K562 (cell line): ENCODE measurements around the gene TARS2. TPM values are rescaled to one million over a fixed set of nuclear protein-coding genes. Genes with fewer than 3 reads are reported as not detected.

ENCODE experiments used
- CXXC5 ChIP-seq: fragments of 250-450 bp; sonication (Bioruptor Pico); IDR thresholded peaks from 2 replicates; pipeline ENCODE4 v1.8.0; 2022; ENCODE audit warnings: inconsistent platforms, mild to moderate bottlenecking, moderate library complexity
- NFIC ChIP-seq: fragments of 450-650 bp; IDR thresholded peaks from 2 replicates; pipeline ENCODE4 v1.6.1; 2017; ENCODE audit warnings: mild to moderate bottlenecking, inconsistent platforms
- SETDB1 ChIP-seq: IDR thresholded peaks from one replicate; pipeline ENCODE4 v1.6.1; 2012; ENCODE audit warnings: low read length, control low read depth, inconsistent platforms
- SLC30A9 ChIP-seq: fragments of 250-450 bp; sonication (Bioruptor Pico); IDR thresholded peaks from 2 replicates; pipeline ENCODE4 v1.8.0; 2022; ENCODE audit warnings: mild to moderate bottlenecking, moderate library complexity
- SP1 ChIP-seq: sonication (generic); formaldehyde crosslinking; IDR thresholded peaks from 2 replicates; pipeline ENCODE4 v1.8.1; 2022; ENCODE audit warnings: mild to moderate bottlenecking, missing genetic modification reagents
- U2AF1 ChIP-seq: fragments of 200-400 bp; formaldehyde crosslinking; optimal IDR thresholded peaks from 2 replicates; pipeline ENCODE3; 2017; ENCODE audit warnings: mild to moderate bottlenecking, low read depth, low read length, moderate library complexity
- ZEB2 ChIP-seq: fragments of 450-650 bp; IDR thresholded peaks from 2 replicates; pipeline ENCODE4 v1.6.1; 2016
- polyA plus RNA-seq, 8 experiments: library from polyadenylated mRNA; depleted of rRNA in 4 of 8; stranded (reverse) in 5 of 8; unstranded in 3 of 8; fragments of >200 nt; fragmentation: Nextera tagmentation in 2 of 8; fragmentation: Illumina TruSeq in 1 of 8; extraction: Ambion mirVana in 2 of 8; extraction: Trizol in 1 of 8; gene quantifications; 2 replicates each; pipeline versions ENCODE4 v1.2.1 to v1.2.3, GENCODE V29; 2011 to 2014; ENCODE audit warnings: inconsistent platforms in 1 of 8, missing spikeins in 1 of 8
- total RNA-seq, 7 experiments: library from RNA; depleted of rRNA in 6 of 7; stranded (reverse); fragments of >200 nt in 6 of 7; fragmentation: Illumina TruSeq in 2 of 7; extraction: Trizol in 2 of 7; gene quantifications; 2 replicates each; pipeline versions ENCODE4 v1.2.1 to v1.2.3, GENCODE V29; 2011 to 2021; ENCODE audit warnings: low replicate concordance in 1 of 7
- TF ChIP-seq, protein P1 (sequence below): fragments of 250-450 bp; sonication (Bioruptor Pico); IDR thresholded peaks from 2 replicates; pipeline ENCODE4 v1.8.0; 2022; ENCODE audit warnings: moderate library complexity, mild to moderate bottlenecking, inconsistent platforms
- TF ChIP-seq, protein P2 (sequence below): IDR thresholded peaks from 2 replicates; pipeline ENCODE4 v1.6.1; 2014; ENCODE audit warnings: antibody characterized with exemption
- TF ChIP-seq, protein P3 (sequence below): fragments of 150-350 bp; conservative IDR thresholded peaks from 2 replicates; pipeline ENCODE4 v1.6.1; 2014; ENCODE audit warnings: low read length
- TF ChIP-seq, protein P4 (sequence below): fragments of 250-450 bp; sonication (Bioruptor Pico); IDR thresholded peaks from 2 replicates; pipeline ENCODE4 v1.5.1; 2021; ENCODE audit warnings: mild to moderate bottlenecking
- TF ChIP-seq, protein P5 (sequence below), 2 experiments: fragments of 450-650 bp; IDR thresholded peaks; 2 replicates each; pipeline ENCODE4 v1.6.1; 2016; ENCODE audit warnings: mild to moderate bottlenecking in 2 of 2, borderline replicate concordance in 1 of 2, low read depth in 1 of 2, moderate library complexity in 1 of 2

The TARS2 gene
- total and polyA plus RNA-seq, 9 of the 15 experiments (the other 6 are each of a cell fraction or from before 2014, with no cell fraction given), result 17.0 to 64.2 (median 39.4) TPM

DNA sequence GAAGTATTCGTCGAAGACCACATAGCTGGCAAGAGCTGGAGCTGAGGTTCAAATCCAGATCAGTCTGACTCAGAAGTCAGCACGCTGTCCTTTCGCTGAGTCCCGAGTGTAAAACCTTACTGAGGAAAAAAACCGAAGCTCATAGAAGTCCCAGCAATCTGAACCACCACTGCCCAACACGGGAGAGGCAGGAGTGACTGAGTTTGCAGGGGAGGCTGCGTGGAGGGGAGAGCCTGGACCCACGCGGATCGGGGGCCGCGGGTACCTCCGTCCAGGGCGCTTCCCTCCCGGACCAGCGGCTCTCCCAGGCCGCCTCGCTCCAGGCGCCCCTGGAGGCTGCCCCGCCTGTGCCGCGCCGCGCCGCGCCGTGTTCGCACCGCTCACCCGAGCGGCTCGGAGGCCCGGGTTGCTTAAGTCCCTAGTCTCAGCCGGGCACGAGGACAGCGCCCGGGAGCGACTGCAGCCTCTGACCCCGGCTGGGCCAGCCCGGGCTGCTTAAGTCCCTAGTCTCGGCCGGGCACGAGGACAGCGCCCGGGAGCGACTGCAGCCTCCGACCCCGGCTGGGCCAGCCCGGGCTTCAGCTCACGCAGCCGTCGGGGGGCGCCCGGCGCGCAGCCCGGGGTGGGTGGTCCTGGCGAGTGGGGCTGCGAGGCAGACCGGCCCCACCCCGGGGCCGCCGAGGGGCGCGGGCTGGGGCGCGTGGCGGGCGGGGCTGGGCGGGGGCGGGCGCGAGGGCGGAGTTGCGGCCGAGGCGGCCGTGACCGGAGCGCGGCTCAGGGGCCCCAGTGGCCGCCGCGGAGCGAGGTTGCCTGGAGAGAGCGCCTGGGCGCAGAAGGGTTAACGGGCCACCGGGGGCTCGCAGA lies 61.6 kb downstream of the TARS2 start, which contains the start of gene ADAMTSL4 (continued):
- TF ChIP-seq, protein P1, sequence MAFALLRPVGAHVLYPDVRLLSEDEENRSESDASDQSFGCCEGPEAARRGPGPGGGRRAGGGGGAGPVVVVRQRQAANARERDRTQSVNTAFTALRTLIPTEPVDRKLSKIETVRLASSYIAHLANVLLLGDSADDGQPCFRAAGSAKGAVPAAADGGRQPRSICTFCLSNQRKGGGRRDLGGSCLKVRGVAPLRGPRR, result no peak
- TF ChIP-seq SLC30A9 (CRISPR knock-in tag) (no peak), SP1 (peak; percentile 16; the same call in 1 of the 2 replicates), NFIC (0 out of 2 replicates have a peak, but pooled peaks have one; percentile 8), SETDB1 (no peak), CXXC5 (CRISPR knock-in tag) (peak; percentile 85), ZEB2 (no peak), U2AF1 (peak; percentile 68)
- TF ChIP-seq, protein P2, sequence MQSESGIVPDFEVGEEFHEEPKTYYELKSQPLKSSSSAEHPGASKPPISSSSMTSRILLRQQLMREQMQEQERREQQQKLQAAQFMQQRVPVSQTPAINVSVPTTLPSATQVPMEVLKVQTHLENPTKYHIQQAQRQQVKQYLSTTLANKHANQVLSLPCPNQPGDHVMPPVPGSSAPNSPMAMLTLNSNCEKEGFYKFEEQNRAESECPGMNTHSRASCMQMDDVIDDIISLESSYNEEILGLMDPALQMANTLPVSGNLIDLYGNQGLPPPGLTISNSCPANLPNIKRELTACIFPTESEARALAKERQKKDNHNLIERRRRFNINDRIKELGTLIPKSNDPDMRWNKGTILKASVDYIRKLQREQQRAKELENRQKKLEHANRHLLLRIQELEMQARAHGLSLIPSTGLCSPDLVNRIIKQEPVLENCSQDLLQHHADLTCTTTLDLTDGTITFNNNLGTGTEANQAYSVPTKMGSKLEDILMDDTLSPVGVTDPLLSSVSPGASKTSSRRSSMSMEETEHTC, result no peak
- TF ChIP-seq, protein P3, sequence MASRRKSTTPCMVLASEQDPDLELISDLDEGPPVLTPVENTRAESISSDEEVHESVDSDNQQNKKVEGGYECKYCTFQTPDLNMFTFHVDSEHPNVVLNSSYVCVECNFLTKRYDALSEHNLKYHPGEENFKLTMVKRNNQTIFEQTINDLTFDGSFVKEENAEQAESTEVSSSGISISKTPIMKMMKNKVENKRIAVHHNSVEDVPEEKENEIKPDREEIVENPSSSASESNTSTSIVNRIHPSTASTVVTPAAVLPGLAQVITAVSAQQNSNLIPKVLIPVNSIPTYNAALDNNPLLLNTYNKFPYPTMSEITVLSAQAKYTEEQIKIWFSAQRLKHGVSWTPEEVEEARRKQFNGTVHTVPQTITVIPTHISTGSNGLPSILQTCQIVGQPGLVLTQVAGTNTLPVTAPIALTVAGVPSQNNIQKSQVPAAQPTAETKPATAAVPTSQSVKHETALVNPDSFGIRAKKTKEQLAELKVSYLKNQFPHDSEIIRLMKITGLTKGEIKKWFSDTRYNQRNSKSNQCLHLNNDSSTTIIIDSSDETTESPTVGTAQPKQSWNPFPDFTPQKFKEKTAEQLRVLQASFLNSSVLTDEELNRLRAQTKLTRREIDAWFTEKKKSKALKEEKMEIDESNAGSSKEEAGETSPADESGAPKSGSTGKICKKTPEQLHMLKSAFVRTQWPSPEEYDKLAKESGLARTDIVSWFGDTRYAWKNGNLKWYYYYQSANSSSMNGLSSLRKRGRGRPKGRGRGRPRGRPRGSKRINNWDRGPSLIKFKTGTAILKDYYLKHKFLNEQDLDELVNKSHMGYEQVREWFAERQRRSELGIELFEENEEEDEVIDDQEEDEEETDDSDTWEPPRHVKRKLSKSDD, result no peak
- TF ChIP-seq, protein P4, sequence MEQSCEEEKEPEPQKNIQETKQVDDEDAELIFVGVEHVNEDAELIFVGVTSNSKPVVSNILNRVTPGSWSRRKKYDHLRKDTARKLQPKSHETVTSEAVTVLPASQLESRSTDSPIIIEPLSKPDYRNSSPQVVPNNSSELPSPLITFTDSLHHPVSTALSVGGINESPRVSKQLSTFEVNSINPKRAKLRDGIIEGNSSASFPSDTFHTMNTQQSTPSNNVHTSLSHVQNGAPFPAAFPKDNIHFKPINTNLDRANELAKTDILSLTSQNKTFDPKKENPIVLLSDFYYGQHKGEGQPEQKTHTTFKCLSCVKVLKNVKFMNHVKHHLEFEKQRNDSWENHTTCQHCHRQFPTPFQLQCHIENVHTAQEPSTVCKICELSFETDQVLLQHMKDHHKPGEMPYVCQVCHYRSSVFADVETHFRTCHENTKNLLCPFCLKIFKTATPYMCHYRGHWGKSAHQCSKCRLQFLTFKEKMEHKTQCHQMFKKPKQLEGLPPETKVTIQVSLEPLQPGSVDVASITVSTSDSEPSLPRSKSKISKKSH (CRISPR knock-in tag), result no peak
- TF ChIP-seq, protein P5, sequence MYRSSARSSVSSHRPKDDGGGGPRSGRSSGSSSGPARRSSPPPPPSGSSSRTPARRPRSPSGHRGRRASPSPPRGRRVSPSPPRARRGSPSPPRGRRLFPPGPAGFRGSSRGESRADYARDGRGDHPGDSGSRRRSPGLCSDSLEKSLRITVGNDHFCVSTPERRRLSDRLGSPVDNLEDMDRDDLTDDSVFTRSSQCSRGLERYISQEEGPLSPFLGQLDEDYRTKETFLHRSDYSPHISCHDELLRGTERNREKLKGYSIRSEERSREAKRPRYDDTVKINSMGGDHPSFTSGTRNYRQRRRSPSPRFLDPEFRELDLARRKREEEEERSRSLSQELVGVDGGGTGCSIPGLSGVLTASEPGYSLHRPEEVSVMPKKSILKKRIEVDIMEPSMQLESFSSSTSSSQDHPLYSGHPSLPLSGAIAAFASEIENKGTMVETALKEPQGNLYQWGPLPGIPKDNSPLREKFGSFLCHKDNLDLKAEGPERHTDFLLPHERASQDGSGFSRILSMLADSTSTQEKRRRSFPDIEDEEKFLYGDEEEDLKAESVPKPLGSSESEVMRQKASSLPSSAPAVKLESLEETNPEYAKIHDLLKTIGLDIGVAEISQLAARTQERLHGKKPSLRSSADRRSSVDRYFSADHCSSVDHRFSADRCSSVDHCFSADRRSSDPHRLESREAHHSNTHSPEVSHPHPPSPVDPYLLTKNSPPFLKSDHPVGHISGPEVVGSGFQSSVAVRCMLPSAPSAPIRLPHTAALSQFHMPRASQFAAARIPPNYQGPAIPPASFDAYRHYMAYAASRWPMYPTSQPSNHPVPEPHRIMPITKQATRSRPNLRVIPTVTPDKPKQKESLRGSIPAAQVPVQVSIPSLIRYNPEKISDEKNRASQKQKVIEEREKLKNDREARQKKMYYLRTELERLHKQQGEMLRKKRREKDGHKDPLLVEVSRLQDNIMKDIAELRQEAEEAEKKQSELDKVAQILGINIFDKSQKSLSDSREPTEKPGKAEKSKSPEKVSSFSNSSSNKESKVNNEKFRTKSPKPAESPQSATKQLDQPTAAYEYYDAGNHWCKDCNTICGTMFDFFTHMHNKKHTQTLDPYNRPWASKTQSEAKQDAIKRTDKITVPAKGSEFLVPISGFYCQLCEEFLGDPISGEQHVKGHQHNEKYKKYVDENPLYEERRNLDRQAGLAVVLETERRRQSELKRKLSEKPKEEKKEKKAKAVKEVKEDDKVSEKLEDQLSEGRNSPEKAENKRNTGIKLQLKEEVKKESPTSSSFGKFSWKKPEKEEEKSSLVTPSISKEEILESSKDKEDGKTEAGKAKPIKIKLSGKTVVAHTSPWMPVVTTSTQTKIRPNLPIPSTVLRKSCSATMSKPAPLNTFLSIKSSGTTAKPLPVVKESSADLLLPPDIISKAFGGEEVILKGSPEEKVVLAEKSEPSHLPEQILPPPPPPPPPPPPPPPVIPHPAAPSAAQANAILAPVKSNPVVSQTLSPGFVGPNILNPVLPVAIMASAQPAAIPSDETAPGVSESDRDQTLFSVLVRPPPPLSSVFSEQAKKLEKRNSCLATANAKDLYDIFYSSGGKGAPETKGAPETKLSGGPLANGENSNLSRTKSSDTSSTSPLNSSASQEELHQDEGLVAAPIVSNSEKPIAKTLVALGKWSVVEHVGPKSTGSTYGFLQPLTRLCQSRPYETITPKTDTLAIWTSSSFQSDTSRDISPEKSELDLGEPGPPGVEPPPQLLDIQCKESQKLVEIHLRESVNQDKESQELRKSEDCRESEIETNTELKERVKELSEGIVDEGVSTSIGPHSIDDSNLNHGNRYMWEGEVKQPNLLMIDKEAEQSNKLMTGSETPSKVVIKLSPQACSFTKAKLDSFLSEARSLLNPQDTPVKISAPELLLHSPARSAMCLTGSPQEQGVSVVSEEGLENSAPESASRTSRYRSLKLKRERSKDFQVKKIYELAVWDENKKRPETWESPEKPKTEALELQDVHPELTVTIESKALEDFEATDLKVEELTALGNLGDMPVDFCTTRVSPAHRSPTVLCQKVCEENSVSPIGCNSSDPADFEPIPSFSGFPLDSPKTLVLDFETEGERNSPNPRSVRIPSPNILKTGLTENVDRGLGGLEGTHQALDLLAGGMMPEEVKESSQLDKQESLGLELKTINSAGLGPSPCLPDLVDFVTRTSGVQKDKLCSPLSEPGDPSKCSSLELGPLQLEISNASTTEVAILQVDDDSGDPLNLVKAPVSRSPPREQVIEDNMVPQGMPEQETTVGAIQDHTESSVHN (IDR thresholded peaks at IDR 0.05; ENCODE audit: borderline replicate concordance in 1 of 2, low read depth in 1 of 2), result no peak
